Activated CD8-positive, alpha-beta memory T cell treated with anti-CD3 and anti-CD28 coated beads for 48 hours (primary cell): ENCODE data around the gene SH3TC2.

Source experiments
- DNase-seq, 3 experiments: peaks; one replicate each; pipeline ENCODE4 v3.0.0-alpha.2; 2020; ENCODE audit warnings: low read depth in 2 of 3, low spot score in 2 of 3

SH3TC2 gene

GRCh38 chr5:149002761-149003689, 59.8 kb downstream of the SH3TC2 start:
- no peak for DNase-seq

GRCh38 chr5:149002053-149002452, 60.8 kb downstream of the SH3TC2 start:
- no peak for DNase-seq

GRCh38 chr5:149001162-149001561, 61.7 kb downstream of the SH3TC2 start:
- no peak for DNase-seq

GRCh38 chr5:148999741-149000140, 63.1 kb downstream of the SH3TC2 start:
- no peak for DNase-seq

- no peak for DNase-seq
Measured at GRCh38 chr5:148998174-148998797, 64.6 kb downstream of the SH3TC2 start.

- no peak for DNase-seq
Measured at GRCh38 chr5:148996270-148996669, 66.6 kb downstream of the SH3TC2 start.

GRCh38 chr5:148995791-148996190, 67.1 kb downstream of the SH3TC2 start:
- no peak for DNase-seq

- no peak for DNase-seq
Measured at GRCh38 chr5:148993283-148993936, 69.5 kb downstream of the SH3TC2 start.

- DNase-seq, result no peak
Measured at GRCh38 chr5:148992265-148992664, 70.6 kb downstream of the SH3TC2 start.

GRCh38 chr5:148991566-148991965, 71.3 kb downstream of the SH3TC2 start:
- no peak for DNase-seq

- no peak for DNase-seq
Measured at GRCh38 chr5:148990817-148991216, 72.0 kb downstream of the SH3TC2 start.

- DNase-seq, result no peak
Measured at GRCh38 chr5:148989567-148989966, 73.3 kb downstream of the SH3TC2 start.

GRCh38 chr5:148988328-148988727, 74.5 kb downstream of the SH3TC2 start:
- no peak for DNase-seq

- DNase-seq, result no peak
Measured at GRCh38 chr5:148986636-148987035, 76.2 kb downstream of the SH3TC2 start.

GRCh38 chr5:148984345-148984744, 78.5 kb downstream of the SH3TC2 start:
- no peak for DNase-seq

- DNase-seq, result no peak
Measured at GRCh38 chr5:148981353-148981752, 81.5 kb downstream of the SH3TC2 start.

GRCh38 chr5:148980731-148981130, 82.1 kb downstream of the SH3TC2 start:
- DNase-seq, result no peak

- DNase-seq, result no peak
Measured at GRCh38 chr5:148979083-148979723, 83.7 kb downstream of the SH3TC2 start.

- no peak for DNase-seq
Measured at GRCh38 chr5:148978370-148979082, 84.3 kb downstream of the SH3TC2 start.

- DNase-seq, result no peak
Measured at GRCh38 chr5:148976569-148977381, 86.1 kb downstream of the SH3TC2 start.
